C1 segment of cervical spinal cord (tissue), 14 donors: ENCODE data around the gene WFDC5.
A peak's percentile ranks its signal among the peaks of the same experiment; 100 is the strongest.

Experiments
- DNase-seq, 14 donors: peaks; one replicate each; lab custom pipeline; 2025; lab: John Stamatoyannopoulos, UW

Gene WFDC5

GRCh38 chr20:45115386-45115774 is 406 bp upstream of the WFDC5 start:
- no peak for DNase-seq

GRCh38 chr20:45113865-45114264 is 1.1 kb downstream of the WFDC5 start:
- no peak for DNase-seq

GRCh38 chr20:45112754-45113153 is 2.2 kb downstream of the WFDC5 start:
- DNase-seq = no peak

GRCh38 chr20:45111799-45112471 is 3.0 kb downstream of the WFDC5 start:
- peak in 1 of 14 donors; percentile 8 for DNase-seq

GRCh38 chr20:45111285-45111684 is 3.7 kb downstream of the WFDC5 start:
- no peak for DNase-seq

- DNase-seq = no peak
Measured at GRCh38 chr20:45110301-45110700, 4.7 kb downstream of the WFDC5 start.

- DNase-seq = no peak
Measured at GRCh38 chr20:45109634-45110033, 5.3 kb downstream of the WFDC5 start.

GRCh38 chr20:45105317-45105716 is 9.7 kb downstream of the WFDC5 start:
- DNase-seq = no peak

GRCh38 chr20:45104786-45105185 is 10.2 kb downstream of the WFDC5 start:
- no peak for DNase-seq

- DNase-seq = no peak
Measured at GRCh38 chr20:45103072-45103471, 11.9 kb downstream of the WFDC5 start.

GRCh38 chr20:45101333-45101850 is 13.6 kb downstream of the WFDC5 start:
- no peak for DNase-seq

GRCh38 chr20:45100563-45101245 is 14.3 kb downstream of the WFDC5 start, which contains the start of gene KCNS1:
KCNS1 (minus strand) TSS chr20:45101127; CDS start chr20:45099236, 1,891 bp downstream.
- no peak for DNase-seq

- no peak for DNase-seq
Measured at GRCh38 chr20:45098103-45098773, 16.7 kb downstream of the WFDC5 start.

GRCh38 chr20:45097485-45098102 is 17.4 kb downstream of the WFDC5 start:
- DNase-seq = no peak

- DNase-seq = no peak
Measured at GRCh38 chr20:45096781-45097180, 18.2 kb downstream of the WFDC5 start.

- DNase-seq = peak in 8 of 14 donors; percentile 16 to 52 (median 34)
Measured at GRCh38 chr20:45095805-45096238, 19.2 kb downstream of the WFDC5 start.

GRCh38 chr20:45094864-45095574 is 20.0 kb downstream of the WFDC5 start:
- DNase-seq = no peak

- DNase-seq = no peak
Measured at GRCh38 chr20:45094201-45094600, 20.8 kb downstream of the WFDC5 start.

- no peak for DNase-seq
Measured at GRCh38 chr20:45092898-45093297, 22.1 kb downstream of the WFDC5 start.

GRCh38 chr20:45091366-45091765 is 23.6 kb downstream of the WFDC5 start:
- no peak for DNase-seq

- no peak for DNase-seq
Measured at GRCh38 chr20:45090481-45090880, 24.5 kb downstream of the WFDC5 start.
